Measurements from ENCODE around the gene OMA1.

DNA sequence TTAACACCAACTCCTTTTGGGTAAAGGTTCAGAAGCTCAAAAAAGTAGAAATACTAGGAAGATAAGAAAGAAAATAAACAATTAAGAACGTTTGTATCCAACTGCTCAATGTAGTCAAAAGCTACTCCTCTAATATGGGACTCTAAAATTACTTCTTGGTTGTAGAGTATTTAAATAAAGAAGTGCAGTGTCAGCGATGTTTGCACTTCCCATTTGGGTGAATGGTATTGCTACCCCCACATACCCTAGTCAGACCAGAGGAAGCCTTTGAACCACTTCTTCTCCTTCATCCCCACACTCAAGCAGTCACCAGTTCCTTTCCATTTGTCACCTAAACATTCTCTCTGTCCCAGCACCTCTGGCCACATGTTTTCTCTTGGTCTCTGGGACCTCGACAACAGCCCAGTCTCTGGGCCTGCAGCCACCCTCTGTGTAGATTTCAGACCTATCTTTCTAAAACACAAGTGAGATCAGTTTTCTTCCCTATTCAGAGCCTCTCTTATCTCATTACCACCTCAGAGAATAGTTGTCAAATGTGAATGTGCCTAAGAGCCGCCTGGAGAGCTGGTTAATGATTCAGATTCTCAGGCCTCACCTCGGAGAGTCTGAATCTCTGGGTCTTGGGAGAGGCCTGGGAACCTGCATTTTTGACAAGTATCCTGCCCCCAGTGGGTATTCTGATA lies 109.8 kb downstream of the OMA1 start:
- no peak for TF ChIP-seq EZH2phosphoT487 (IDR thresholded peaks at IDR 0.05; ENCODE audit: low read length)
- TF ChIP-seq EZH2 (optimal IDR thresholded peaks at IDR 0.05; ENCODE audit: low read depth, low read length), result no peak
- TF ChIP-seq, protein P1, sequence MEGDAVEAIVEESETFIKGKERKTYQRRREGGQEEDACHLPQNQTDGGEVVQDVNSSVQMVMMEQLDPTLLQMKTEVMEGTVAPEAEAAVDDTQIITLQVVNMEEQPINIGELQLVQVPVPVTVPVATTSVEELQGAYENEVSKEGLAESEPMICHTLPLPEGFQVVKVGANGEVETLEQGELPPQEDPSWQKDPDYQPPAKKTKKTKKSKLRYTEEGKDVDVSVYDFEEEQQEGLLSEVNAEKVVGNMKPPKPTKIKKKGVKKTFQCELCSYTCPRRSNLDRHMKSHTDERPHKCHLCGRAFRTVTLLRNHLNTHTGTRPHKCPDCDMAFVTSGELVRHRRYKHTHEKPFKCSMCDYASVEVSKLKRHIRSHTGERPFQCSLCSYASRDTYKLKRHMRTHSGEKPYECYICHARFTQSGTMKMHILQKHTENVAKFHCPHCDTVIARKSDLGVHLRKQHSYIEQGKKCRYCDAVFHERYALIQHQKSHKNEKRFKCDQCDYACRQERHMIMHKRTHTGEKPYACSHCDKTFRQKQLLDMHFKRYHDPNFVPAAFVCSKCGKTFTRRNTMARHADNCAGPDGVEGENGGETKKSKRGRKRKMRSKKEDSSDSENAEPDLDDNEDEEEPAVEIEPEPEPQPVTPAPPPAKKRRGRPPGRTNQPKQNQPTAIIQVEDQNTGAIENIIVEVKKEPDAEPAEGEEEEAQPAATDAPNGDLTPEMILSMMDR (IDR thresholded peaks at IDR 0.05; ENCODE audit: low read length), result no peak
